Colonic mucosa (tissue), 4 donors: Measurements from ENCODE around the gene ANKRD13D. TPM values are rescaled to one million over a fixed set of nuclear protein-coding genes. Genes with fewer than 3 reads are reported as not detected.

Experiments
- DNase-seq: peaks from one replicate; pipeline ENCODE4 v3.0.0-alpha.2; 2020
- H3K27ac ChIP-seq: fragments of 200-600 bp; one replicate; pipeline ENCODE4 v1.8.0; 2021
- H3K27me3 ChIP-seq: fragments of 200-600 bp; one replicate; pipeline ENCODE4 v1.8.0; 2021
- H3K36me3 ChIP-seq: fragments of 200-600 bp; one replicate; pipeline ENCODE4 v1.8.0; 2021
- H3K4me1 ChIP-seq: fragments of 200-600 bp; one replicate; pipeline ENCODE4 v1.8.0; 2021; ENCODE audit warnings: mild to moderate bottlenecking
- H3K4me3 ChIP-seq: fragments of 200-600 bp; one replicate; pipeline ENCODE4 v1.8.0; 2021
- H3K9ac ChIP-seq, 2 donors: one replicate each; pipeline ENCODE4 v1.7.0; 2013; ENCODE audit warnings: control low read depth in 2 of 2, low read depth in 2 of 2, low read length in 2 of 2
- H3K9me3 ChIP-seq: fragments of 200-600 bp; one replicate; pipeline ENCODE4 v1.8.0; 2021
- CTCF ChIP-seq: fragments of 200-600 bp; IDR thresholded peaks from one replicate; pipeline ENCODE4 v1.8.0; 2022; ENCODE audit warnings: antibody characterized with exemption, mild to moderate bottlenecking
- intact Hi-C: fragments of 100-400 bp; cut with DNase I; formaldehyde crosslinking; loops from one replicate; pipeline ENCODE4 v1.14.1; 2022
- total RNA-seq, 2 donors: library from RNA; stranded (reverse); fragmentation: NEBNext Ultra II Directional in 1 of 2; extraction: Animal tissue kit (Norgen Biotek cat#: 25700) in 1 of 2; gene quantifications; one replicate each; pipeline ENCODE4 v1.2.1, GENCODE V29; 2021
- donor health status: healthy.
- donor health status: DM: no; HTN: no; CAD: no.
- donor health status: DM: no; HTN: no; CAD: no.

ANKRD13D gene
- total RNA-seq, 2 donors from 2014 or later, result 18.8 to 39.5 TPM

- no peak for DNase-seq
- Histone ChIP-seq H3K9me3 (no peaks in the 10 kb centered on the region), H3K9ac (no peak overlapping the region), H3K4me1 (no peaks in the 10 kb centered on the region), H3K36me3 (no peaks in the 10 kb centered on the region), H3K27me3 (no peaks in the 10 kb centered on the region), H3K27ac (no peak overlapping the region), H3K4me3 (no peak overlapping the region)
- TF ChIP-seq CTCF, result no peak
- intact Hi-C loops, result no loop called here
Observed at GRCh38 chr11:67321313-67321871, 32.3 kb downstream of the ANKRD13D start.

- Histone ChIP-seq H3K9ac (no peak overlapping the region), H3K27me3 (no peaks in the 10 kb centered on the region), H3K9me3 (no peaks in the 10 kb centered on the region), H3K36me3 (no peaks in the 10 kb centered on the region), H3K4me3 (no peak overlapping the region), H3K4me1 (no peaks in the 10 kb centered on the region), H3K27ac (no peak overlapping the region)
- DNase-seq, result no peak
- TF ChIP-seq CTCF, result no peak
- intact Hi-C loops, result no loop called here
Observed at GRCh38 chr11:67322049-67322448, 32.9 kb downstream of the ANKRD13D start.

- no peak overlapping the region for H3K9ac ChIP-seq
- no peaks in the 10 kb centered on the region for H3K36me3 ChIP-seq
- no peak overlapping the region for H3K27ac ChIP-seq
- no peak for TF ChIP-seq CTCF
- no peak for DNase-seq
- intact Hi-C loops, result no loop called here
- H3K9me3 ChIP-seq, result no peaks in the 10 kb centered on the region
- no peaks in the 10 kb centered on the region for H3K4me1 ChIP-seq
- H3K27me3 ChIP-seq, result no peaks in the 10 kb centered on the region
- H3K4me3 ChIP-seq, result no peak overlapping the region
Observed at GRCh38 chr11:67323526-67323925, 34.4 kb downstream of the ANKRD13D start.

GRCh38 chr11:67332081-67332691 lies 43.1 kb downstream of the ANKRD13D start:
- no peak for DNase-seq
- no peak overlapping the region for H3K9ac ChIP-seq
- H3K36me3 ChIP-seq, result no peaks in the 10 kb centered on the region
- intact Hi-C loops, result no loop called here
- H3K4me1 ChIP-seq, result no peaks in the 10 kb centered on the region
- H3K27me3 ChIP-seq, result no peaks in the 10 kb centered on the region
- H3K27ac ChIP-seq, result no peak overlapping the region
- H3K4me3 ChIP-seq, result no peak overlapping the region
- TF ChIP-seq CTCF, result no peak
- no peaks in the 10 kb centered on the region for H3K9me3 ChIP-seq

- no peaks in the 10 kb centered on the region for H3K27me3 ChIP-seq
- DNase-seq, result no peak
- intact Hi-C loops, result no loop called here
Observed at GRCh38 chr11:67337257-67337656, 48.2 kb downstream of the ANKRD13D start.

More at GRCh38 chr11:67337257-67337656, 48.2 kb downstream of the ANKRD13D start:
- Histone ChIP-seq H3K27ac (no peak overlapping the region), H3K9me3 (no peaks in the 10 kb centered on the region), H3K4me1 (no peaks in the 10 kb centered on the region), H3K36me3 (no peaks in the 10 kb centered on the region), H3K9ac (no peak overlapping the region), H3K4me3 (no peak overlapping the region)
- no peak for TF ChIP-seq CTCF
